Measurements from ENCODE around the gene TNS3. TPM values are rescaled to one million over a fixed set of nuclear protein-coding genes. Genes with fewer than 3 reads are reported as not detected.

Gene TNS3
- total and polyA plus RNA-seq, 2 donors (not counting 1 experiment from before 2014, with no cell fraction given), result 11.4 to 77.5 TPM

DNA sequence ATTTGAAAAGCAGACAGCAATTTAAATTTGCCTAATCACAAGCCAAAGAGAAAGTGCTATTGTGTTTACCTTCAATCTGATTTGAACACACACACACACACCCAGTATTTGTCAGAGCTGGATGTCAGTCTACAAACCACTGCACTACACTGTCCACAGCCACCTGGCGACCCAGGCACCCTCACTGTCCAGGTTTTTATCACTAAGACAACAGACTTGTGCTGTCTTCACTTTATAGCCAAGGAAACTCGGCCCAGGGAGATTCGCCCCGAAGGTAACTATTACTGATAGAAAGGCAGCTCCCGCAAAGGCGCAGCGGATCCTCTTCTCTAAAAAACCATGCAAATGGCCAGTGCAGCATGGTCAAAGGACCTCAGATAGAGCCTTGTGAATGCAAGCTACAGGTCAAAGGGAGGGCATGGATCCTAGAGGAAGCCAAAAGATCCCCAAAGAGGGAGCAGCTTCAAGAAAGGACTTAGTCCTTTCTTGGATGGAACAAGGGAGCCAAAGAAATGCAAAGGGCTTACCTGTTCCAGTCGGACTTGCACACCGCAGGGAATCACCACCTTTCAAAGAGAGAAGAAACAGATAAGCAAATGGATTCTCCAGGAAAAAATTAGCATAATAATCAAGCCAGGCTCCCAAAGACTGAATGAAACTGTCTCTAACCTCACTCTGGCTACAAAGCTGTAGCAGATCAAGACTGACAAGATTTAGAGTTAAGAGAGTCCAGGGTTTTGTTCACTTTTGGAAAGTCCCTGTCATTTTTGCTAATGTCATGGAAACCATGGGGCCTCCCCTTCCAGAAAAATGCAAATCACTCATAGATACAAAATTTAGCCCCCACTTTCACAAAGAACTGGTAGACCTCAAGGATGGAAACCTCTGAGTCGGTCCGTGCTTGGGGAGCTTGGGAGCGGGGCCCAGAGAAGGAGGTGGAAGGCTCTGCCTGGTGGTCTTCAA, 101.1 kb downstream of the TNS3 start:
- ChIA-PET POLR2A (interaction anchor here (1.0 to 1.4 kb wide), 3 partner anchors 16 to 338 kb away, joined by 3 to 6 read pairs (median 6); no protein-coding TSS in a partner anchor), CTCF (interaction anchor here (0.6 to 2.3 kb wide), 5 partner anchors 17 to 338 kb away, joined by 3 to 14 read pairs (median 4); no protein-coding TSS in a partner anchor)
- peaks cover 10% of the 10 kb centered on the region for H4K20me1 ChIP-seq (ENCODE audit: control insufficient read depth, insufficient read depth, low read length, poor library complexity, severe bottlenecking)
- Mint-ChIP-seq H3K4me1 (peaks cover 68% of the 10 kb centered on the region), H3K27ac (peak overlapping the region; percentile 87), H3K9me3 (ENCODE audit: insufficient read depth) (no peaks in the 10 kb centered on the region), H3K4me3 (peak overlapping the region; percentile 72), H3K27me3 (no peaks in the 10 kb centered on the region)
- H3K79me2 ChIP-seq (ENCODE audit: control insufficient read depth, insufficient read depth, low read length), result peaks cover 34% of the 10 kb centered on the region
- TF ChIP-seq, protein P1, sequence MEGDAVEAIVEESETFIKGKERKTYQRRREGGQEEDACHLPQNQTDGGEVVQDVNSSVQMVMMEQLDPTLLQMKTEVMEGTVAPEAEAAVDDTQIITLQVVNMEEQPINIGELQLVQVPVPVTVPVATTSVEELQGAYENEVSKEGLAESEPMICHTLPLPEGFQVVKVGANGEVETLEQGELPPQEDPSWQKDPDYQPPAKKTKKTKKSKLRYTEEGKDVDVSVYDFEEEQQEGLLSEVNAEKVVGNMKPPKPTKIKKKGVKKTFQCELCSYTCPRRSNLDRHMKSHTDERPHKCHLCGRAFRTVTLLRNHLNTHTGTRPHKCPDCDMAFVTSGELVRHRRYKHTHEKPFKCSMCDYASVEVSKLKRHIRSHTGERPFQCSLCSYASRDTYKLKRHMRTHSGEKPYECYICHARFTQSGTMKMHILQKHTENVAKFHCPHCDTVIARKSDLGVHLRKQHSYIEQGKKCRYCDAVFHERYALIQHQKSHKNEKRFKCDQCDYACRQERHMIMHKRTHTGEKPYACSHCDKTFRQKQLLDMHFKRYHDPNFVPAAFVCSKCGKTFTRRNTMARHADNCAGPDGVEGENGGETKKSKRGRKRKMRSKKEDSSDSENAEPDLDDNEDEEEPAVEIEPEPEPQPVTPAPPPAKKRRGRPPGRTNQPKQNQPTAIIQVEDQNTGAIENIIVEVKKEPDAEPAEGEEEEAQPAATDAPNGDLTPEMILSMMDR (IDR thresholded peaks at IDR 0.05), result no peak
- no peak for TF ChIP-seq EZH2 (IDR thresholded peaks at IDR 0.05; ENCODE audit: borderline replicate concordance, insufficient read depth, low read depth, low read length, poor library complexity, severe bottlenecking)
- H3K9me3 ChIP-seq (ENCODE audit: control extremely low read depth in 1 of 3, control insufficient read depth in 2 of 3, insufficient read depth in 1 of 3, low read length in 2 of 3), result no peaks in the 10 kb centered on the region
- peak; percentile 63 for ATAC-seq (ENCODE audit: low read depth)
- H3K27ac ChIP-seq (ENCODE audit: low read length in 2 of 2), result peak overlapping the region; percentile 4 to 62
- 34% methylated on average over 4 of the region's 12 CpGs for WGBS (ENCODE audit: insufficient coverage)
- intact Hi-C loops (cut with micrococcal nuclease), result loop anchor here (1.0 to 10.0 kb wide), 7 partner anchors 14 to 606 kb away; partner anchors contain the start of genes TNS3 and UPP1
- peak overlapping the region in 2 of 5 experiments; percentile 2 to 35 for H3K4me3 ChIP-seq (ENCODE audit: control extremely low read depth in 1 of 5, extremely low read depth in 1 of 5, insufficient read depth in 1 of 5, low read depth in 2 of 5, low read length in 4 of 5)
- H3K36me3 ChIP-seq (replicated peaks in 1 of 2; ENCODE audit: control extremely low read depth in 1 of 2, control insufficient read depth in 1 of 2, extremely low read depth in 1 of 2, insufficient read depth in 2 of 2, low read length in 1 of 2), result no peaks in the 10 kb centered on the region
- no peak overlapping the region for H2AFZ ChIP-seq (ENCODE audit: insufficient read depth, low read depth, low read length, poor library complexity, severe bottlenecking)
- H3K4me1 ChIP-seq (ENCODE audit: control insufficient read depth in 2 of 2, insufficient read depth in 2 of 2, low read length in 2 of 2), result peaks cover 39 to 41% of the 10 kb centered on the region in 2 donors
- H3K4me2 ChIP-seq (replicated peaks; ENCODE audit: low read depth, low read length, poor library complexity, severe bottlenecking), result peak overlapping the region; percentile 61
- peak overlapping the region; percentile 40 for H3K9ac ChIP-seq (ENCODE audit: low read length)
- H3K27me3 ChIP-seq (replicated peaks in 1 of 4; ENCODE audit: control extremely low read depth in 1 of 4, control insufficient read depth in 3 of 4, insufficient read depth in 4 of 4, low read length in 3 of 4), result no peaks in the 10 kb centered on the region
- DNase-seq, result peak; percentile 74

All from B cell (primary cell).